Hepatocyte (in vitro differentiated cells): Measurements from ENCODE around the gene STRN4. TPM values are rescaled to one million over a fixed set of nuclear protein-coding genes. Genes with fewer than 3 reads are reported as not detected.

Experiments used
- DNase-seq: peaks from one replicate; pipeline ENCODE4 v3.0.0-alpha.2; 2016; ENCODE audit warnings: low spot score
- H2AFZ ChIP-seq: fragments of 200-600 bp; sonication (generic); 2 replicates; pipeline ENCODE4 v1.6.0; 2016; ENCODE audit warnings: antibody characterized with exemption, mild to moderate bottlenecking
- H3K27ac ChIP-seq: fragments of 200-600 bp; sonication (generic); 2 replicates; pipeline ENCODE4 v1.5.1; 2016; ENCODE audit warnings: mild to moderate bottlenecking
- H3K27me3 ChIP-seq: fragments of 200-600 bp; sonication (generic); 2 replicates; pipeline ENCODE4 v1.6.1; 2016
- H3K36me3 ChIP-seq: fragments of 200-600 bp; sonication (generic); replicated peaks from 2 replicates; pipeline ENCODE4 v1.5.1; 2016; ENCODE audit warnings: low read depth; ENCODE audit not compliant: insufficient read depth
- H3K4me1 ChIP-seq: fragments of 200-600 bp; sonication (generic); 2 replicates; pipeline ENCODE4 v1.5.1; 2016; ENCODE audit warnings: mild to moderate bottlenecking, moderate library complexity; ENCODE audit not compliant: insufficient read depth
- H3K4me2 ChIP-seq: fragments of 200-600 bp; sonication (generic); 2 replicates; pipeline ENCODE4 v1.6.0; 2016
- H3K4me3 ChIP-seq: fragments of 200-600 bp; sonication (generic); 2 replicates; pipeline ENCODE4 v1.5.1; 2016; ENCODE audit warnings: mild to moderate bottlenecking
- H3K79me2 ChIP-seq: fragments of 200-600 bp; sonication (generic); 2 replicates; pipeline ENCODE4 v1.6.0; 2017; ENCODE audit warnings: mild to moderate bottlenecking
- H3K9me2 ChIP-seq: fragments of 200-600 bp; sonication (generic); replicated peaks from 2 replicates; pipeline ENCODE4 v1.6.0; 2017; ENCODE audit warnings: mild to moderate bottlenecking; ENCODE audit not compliant: insufficient read depth
- H3K9me3 ChIP-seq: fragments of 200-600 bp; sonication (generic); 2 replicates; pipeline ENCODE4 v1.5.1; 2016; ENCODE audit warnings: low read depth, mild to moderate bottlenecking
- H4K20me1 ChIP-seq: fragments of 200-600 bp; sonication (generic); 2 replicates; pipeline ENCODE4 v1.6.0; 2016; ENCODE audit warnings: mild to moderate bottlenecking; ENCODE audit not compliant: insufficient read depth, poor library complexity, severe bottlenecking
- EZH2 ChIP-seq: fragments of 200-600 bp; sonication (generic); IDR thresholded peaks from 2 replicates; pipeline ENCODE4 v1.6.1; 2016; ENCODE audit warnings: antibody characterized with exemption, mild to moderate bottlenecking, borderline replicate concordance
- EZH2phosphoT487 ChIP-seq: fragments of 200-600 bp; sonication (generic); IDR thresholded peaks from one replicate; pipeline ENCODE4 v1.6.1; 2018; ENCODE audit warnings: antibody characterized with exemption, mild to moderate bottlenecking, low read depth, moderate library complexity; ENCODE audit not compliant: unreplicated experiment, severe bottlenecking
- WGBS: methylation state at CpG from one replicate; pipeline ENCODE4 v1.1.6; 2016; ENCODE audit warnings: low lambda C conversion rate; ENCODE audit errors: missing lambda C conversion rate; 5-methylcytosine and 5-hydroxymethylcytosine counted together
- polyA plus RNA-seq: library from polyadenylated mRNA; unstranded; fragments of >200 nt; fragmentation: Nextera tagmentation; extraction: Ambion mirVana; gene quantifications from 2 replicates; pipeline ENCODE4 v1.2.1, GENCODE V29; 2016
- total RNA-seq: library from RNA; depleted of rRNA; stranded (reverse); fragments of >200 nt; gene quantifications from 2 replicates; pipeline ENCODE4 v1.2.3, GENCODE V29; 2014
- TF ChIP-seq, protein P1 (sequence below): fragments of 200-600 bp; sonication (generic); IDR thresholded peaks from 2 replicates; pipeline ENCODE4 v1.5.1; 2016; ENCODE audit warnings: antibody characterized with exemption, mild to moderate bottlenecking; ENCODE audit not compliant: poor library complexity

STRN4 gene
- total and polyA plus RNA-seq, 2 experiments from 2014 or later = 63.7 to 64.1 TPM

- Histone ChIP-seq H3K79me2 (peaks cover 15% of the 10 kb centered on the region), H3K27me3 (no peaks in the 10 kb centered on the region), H2AFZ (no peak overlapping the region), H3K4me1 (no peaks in the 10 kb centered on the region), H3K9me3 (no peaks in the 10 kb centered on the region), H3K36me3 (no peaks in the 10 kb centered on the region), H3K9me2 (no peaks in the 10 kb centered on the region), H3K4me3 (no peak overlapping the region), H3K27ac (no peak overlapping the region), H3K4me2 (no peak overlapping the region), H4K20me1 (peaks cover 4% of the 10 kb centered on the region)
- no peak for TF ChIP-seq EZH2phosphoT487
- no peak for TF ChIP-seq EZH2
- TF ChIP-seq, protein P1, sequence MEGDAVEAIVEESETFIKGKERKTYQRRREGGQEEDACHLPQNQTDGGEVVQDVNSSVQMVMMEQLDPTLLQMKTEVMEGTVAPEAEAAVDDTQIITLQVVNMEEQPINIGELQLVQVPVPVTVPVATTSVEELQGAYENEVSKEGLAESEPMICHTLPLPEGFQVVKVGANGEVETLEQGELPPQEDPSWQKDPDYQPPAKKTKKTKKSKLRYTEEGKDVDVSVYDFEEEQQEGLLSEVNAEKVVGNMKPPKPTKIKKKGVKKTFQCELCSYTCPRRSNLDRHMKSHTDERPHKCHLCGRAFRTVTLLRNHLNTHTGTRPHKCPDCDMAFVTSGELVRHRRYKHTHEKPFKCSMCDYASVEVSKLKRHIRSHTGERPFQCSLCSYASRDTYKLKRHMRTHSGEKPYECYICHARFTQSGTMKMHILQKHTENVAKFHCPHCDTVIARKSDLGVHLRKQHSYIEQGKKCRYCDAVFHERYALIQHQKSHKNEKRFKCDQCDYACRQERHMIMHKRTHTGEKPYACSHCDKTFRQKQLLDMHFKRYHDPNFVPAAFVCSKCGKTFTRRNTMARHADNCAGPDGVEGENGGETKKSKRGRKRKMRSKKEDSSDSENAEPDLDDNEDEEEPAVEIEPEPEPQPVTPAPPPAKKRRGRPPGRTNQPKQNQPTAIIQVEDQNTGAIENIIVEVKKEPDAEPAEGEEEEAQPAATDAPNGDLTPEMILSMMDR = no peak
- WGBS = 97% methylated on average over 24 of the region's 33 CpGs
- no peak for DNase-seq
Measured at GRCh38 chr19:46776927-46777911, 31.0 kb upstream of the STRN4 start.

DNA sequence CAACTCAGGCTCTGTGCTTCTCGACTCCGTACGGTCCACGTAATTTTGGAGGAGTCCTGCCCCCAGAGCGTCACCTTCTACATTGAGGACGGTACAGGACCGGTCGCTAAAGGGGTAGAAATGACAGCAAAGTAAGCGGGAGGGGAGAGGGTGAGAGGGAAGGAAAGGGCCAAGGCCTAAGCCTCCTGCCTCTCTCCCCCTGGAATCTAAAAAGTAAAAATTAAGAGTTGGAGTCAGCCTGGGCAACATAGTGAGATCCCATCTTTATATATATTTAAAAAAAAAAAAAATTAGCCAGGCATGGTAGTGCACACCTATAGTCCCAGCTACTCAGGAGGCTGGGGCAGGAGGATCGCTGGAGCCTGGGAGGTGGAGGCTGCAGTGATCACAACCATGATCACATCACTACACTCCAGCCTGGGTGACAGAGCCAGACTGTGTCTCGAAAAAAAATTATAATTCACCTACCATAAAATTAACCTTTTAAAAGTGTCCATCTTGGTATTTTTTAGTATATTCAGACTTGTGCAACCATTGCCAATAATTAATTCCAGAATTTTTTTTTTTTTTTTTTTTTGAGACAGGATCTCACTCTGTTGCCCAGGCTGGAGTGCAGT lies 29.5 kb upstream of the STRN4 start:
- no peaks in the 10 kb centered on the region for H4K20me1 ChIP-seq
- no peaks in the 10 kb centered on the region for H3K9me3 ChIP-seq
- no peak overlapping the region for H3K27ac ChIP-seq
- H3K4me1 ChIP-seq = no peaks in the 10 kb centered on the region
- no peaks in the 10 kb centered on the region for H3K9me2 ChIP-seq
- no peak overlapping the region for H3K4me3 ChIP-seq
- DNase-seq = no peak
- H3K4me2 ChIP-seq = no peak overlapping the region
- no peaks in the 10 kb centered on the region for H3K27me3 ChIP-seq
- H3K36me3 ChIP-seq = no peaks in the 10 kb centered on the region
- peaks cover 6% of the 10 kb centered on the region for H3K79me2 ChIP-seq
- TF ChIP-seq, protein P1 = no peak
- TF ChIP-seq EZH2 (no peak), EZH2phosphoT487 (no peak)
- WGBS = 89% methylated on average over 11 of the region's 11 CpGs
- H2AFZ ChIP-seq = no peak overlapping the region

GRCh38 chr19:46773018-46773399 lies 26.8 kb upstream of the STRN4 start:
- H3K4me2 ChIP-seq = no peak overlapping the region
- peaks cover 13% of the 10 kb centered on the region for H3K4me1 ChIP-seq
- H3K9me3 ChIP-seq = no peaks in the 10 kb centered on the region
- H3K27ac ChIP-seq = no peak overlapping the region
- H2AFZ ChIP-seq = no peak overlapping the region
- no peaks in the 10 kb centered on the region for H3K9me2 ChIP-seq
- no peaks in the 10 kb centered on the region for H4K20me1 ChIP-seq
- TF ChIP-seq EZH2 (no peak), EZH2phosphoT487 (no peak)
- TF ChIP-seq, protein P1 = no peak
- no peak for DNase-seq
- 83% methylated on average over 7 of the region's 7 CpGs for WGBS
- no peaks in the 10 kb centered on the region for H3K36me3 ChIP-seq
- H3K79me2 ChIP-seq = no peaks in the 10 kb centered on the region
- H3K27me3 ChIP-seq = no peaks in the 10 kb centered on the region
- no peak overlapping the region for H3K4me3 ChIP-seq
